ENCODE measurements around the gene HAPSTR1. TPM values are rescaled to one million over a fixed set of nuclear protein-coding genes. Genes with fewer than 3 reads are reported as not detected.
A peak's percentile ranks its signal among the peaks of the same experiment; 100 is the strongest.

Gene HAPSTR1
- total and polyA plus RNA-seq, 2 of the 13 experiments (the other 11 are each of a cell fraction or from before 2014, with no cell fraction given): 25.2 to 83.2 TPM

GRCh38 chr16:9092282-9092977, 986 bp downstream of the HAPSTR1 start (continued):
- TF ChIP-seq EED (CRISPR knock-in tag; IDR thresholded peaks at IDR 0.05): no peak; the same call in 1 of the 2 replicates
- no peak for TF ChIP-seq TRIM24 (CRISPR knock-in tag; IDR thresholded peaks at IDR 0.05)
- TF ChIP-seq, protein P1, sequence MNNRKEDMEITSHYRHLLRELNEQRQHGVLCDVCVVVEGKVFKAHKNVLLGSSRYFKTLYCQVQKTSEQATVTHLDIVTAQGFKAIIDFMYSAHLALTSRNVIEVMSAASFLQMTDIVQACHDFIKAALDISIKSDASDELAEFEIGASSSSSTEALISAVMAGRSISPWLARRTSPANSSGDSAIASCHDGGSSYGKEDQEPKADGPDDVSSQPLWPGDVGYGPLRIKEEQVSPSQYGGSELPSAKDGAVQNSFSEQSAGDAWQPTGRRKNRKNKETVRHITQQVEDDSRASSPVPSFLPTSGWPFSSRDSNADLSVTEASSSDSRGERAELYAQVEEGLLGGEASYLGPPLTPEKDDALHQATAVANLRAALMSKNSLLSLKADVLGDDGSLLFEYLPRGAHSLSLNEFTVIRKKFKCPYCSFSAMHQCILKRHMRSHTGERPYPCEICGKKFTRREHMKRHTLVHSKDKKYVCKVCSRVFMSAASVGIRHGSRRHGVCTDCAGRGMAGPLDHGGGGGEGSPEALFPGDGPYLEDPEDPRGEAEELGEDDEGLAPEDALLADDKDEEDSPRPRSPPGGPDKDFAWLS (CRISPR knock-in tag; IDR thresholded peaks at IDR 0.05; ENCODE audit: borderline replicate concordance): no peak
- TF ChIP-seq, protein P2, sequence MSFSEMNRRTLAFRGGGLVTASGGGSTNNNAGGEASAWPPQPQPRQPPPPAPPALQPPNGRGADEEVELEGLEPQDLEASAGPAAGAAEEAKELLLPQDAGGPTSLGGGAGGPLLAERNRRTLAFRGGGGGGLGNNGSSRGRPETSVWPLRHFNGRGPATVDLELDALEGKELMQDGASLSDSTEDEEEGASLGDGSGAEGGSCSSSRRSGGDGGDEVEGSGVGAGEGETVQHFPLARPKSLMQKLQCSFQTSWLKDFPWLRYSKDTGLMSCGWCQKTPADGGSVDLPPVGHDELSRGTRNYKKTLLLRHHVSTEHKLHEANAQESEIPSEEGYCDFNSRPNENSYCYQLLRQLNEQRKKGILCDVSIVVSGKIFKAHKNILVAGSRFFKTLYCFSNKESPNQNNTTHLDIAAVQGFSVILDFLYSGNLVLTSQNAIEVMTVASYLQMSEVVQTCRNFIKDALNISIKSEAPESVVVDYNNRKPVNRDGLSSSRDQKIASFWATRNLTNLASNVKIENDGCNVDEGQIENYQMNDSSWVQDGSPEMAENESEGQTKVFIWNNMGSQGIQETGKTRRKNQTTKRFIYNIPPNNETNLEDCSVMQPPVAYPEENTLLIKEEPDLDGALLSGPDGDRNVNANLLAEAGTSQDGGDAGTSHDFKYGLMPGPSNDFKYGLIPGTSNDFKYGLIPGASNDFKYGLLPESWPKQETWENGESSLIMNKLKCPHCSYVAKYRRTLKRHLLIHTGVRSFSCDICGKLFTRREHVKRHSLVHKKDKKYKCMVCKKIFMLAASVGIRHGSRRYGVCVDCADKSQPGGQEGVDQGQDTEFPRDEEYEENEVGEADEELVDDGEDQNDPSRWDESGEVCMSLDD (CRISPR knock-in tag; IDR thresholded peaks at IDR 0.05; ENCODE audit: borderline replicate concordance): peak; percentile 59; the same call in 1 of the 2 replicates
- TF ChIP-seq ELF4 (CRISPR knock-in tag; IDR thresholded peaks at IDR 0.05; ENCODE audit: borderline replicate concordance): no peak
- 0 out of 2 replicates have a peak, but pooled peaks have one; percentile 11 for TF ChIP-seq KDM5B (CRISPR knock-in tag; IDR thresholded peaks at IDR 0.05; ENCODE audit: borderline replicate concordance)
- peak; percentile 21; the same call in 1 of the 2 replicates for TF ChIP-seq CREBL2 (CRISPR knock-in tag; IDR thresholded peaks at IDR 0.05; ENCODE audit: borderline replicate concordance)
- no peak for TF ChIP-seq ZNF207 (IDR thresholded peaks at IDR 0.05; ENCODE audit: borderline replicate concordance)
- 0 out of 2 replicates have a peak, but pooled peaks have one; percentile 34 for TF ChIP-seq KDM6A (CRISPR knock-in tag; IDR thresholded peaks at IDR 0.05; ENCODE audit: low read depth)
- TF ChIP-seq ZNF263 (CRISPR knock-in tag; IDR thresholded peaks at IDR 0.05): no peak
- TF ChIP-seq GTF2F1 (IDR thresholded peaks at IDR 0.05; ENCODE audit: low read length): no peak
- no peak for TF ChIP-seq ZBTB34 (CRISPR knock-in tag; IDR thresholded peaks at IDR 0.05)
- TF ChIP-seq NR2F1 (CRISPR knock-in tag; IDR thresholded peaks at IDR 0.05): no peak
- TF ChIP-seq SAFB2 (CRISPR knock-in tag; IDR thresholded peaks at IDR 0.05; ENCODE audit: borderline replicate concordance, low read depth): no peak
- no peak for TF ChIP-seq SRSF9 (IDR thresholded peaks at IDR 0.05; ENCODE audit: borderline replicate concordance, insufficient read depth, low read depth, low read length, poor library complexity, severe bottlenecking)
- TF ChIP-seq ZNF558 (CRISPR knock-in tag; IDR thresholded peaks at IDR 0.05; ENCODE audit: borderline replicate concordance): peak; percentile 18
- no peak for TF ChIP-seq ZHX1 (CRISPR knock-in tag; IDR thresholded peaks at IDR 0.05; ENCODE audit: low read depth)
- TF ChIP-seq SRSF1 (optimal IDR thresholded peaks at IDR 0.05; ENCODE audit: low read depth, low read length): peak; percentile 6
